Esophagus muscularis mucosa (tissue), 4 donors: ENCODE results near the gene MGLL. TPM values are rescaled to one million over a fixed set of nuclear protein-coding genes. Genes with fewer than 3 reads are reported as not detected.
A peak's percentile ranks its signal among the peaks of the same experiment; 100 is the strongest.

Experiments
- DNase-seq: peaks from one replicate; pipeline ENCODE4 v3.0.0-alpha.2; 2017; ENCODE audit errors: extremely low spot score
- H3K27ac ChIP-seq, 4 donors: fragments of 200-600 bp; sonication (generic); replicated peaks in 1 of 4; 1 replicate in 3 of 4; 2 replicates in 1 of 4; pipeline ENCODE4 v1.5.1; 2016 to 2019; ENCODE audit warnings: mild to moderate bottlenecking in 1 of 4
- H3K27me3 ChIP-seq, 4 donors: fragments of 200-600 bp; sonication (generic); one replicate each; pipeline versions ENCODE4 v1.5.1 to v1.6.0; 2016 to 2019
- H3K36me3 ChIP-seq, 4 donors: fragments of 200-600 bp; sonication (generic); one replicate each; pipeline ENCODE4 v1.5.1; 2016 to 2019
- H3K4me1 ChIP-seq, 4 donors: fragments of 200-600 bp; sonication (generic); one replicate each; pipeline ENCODE4 v1.5.1; 2016 to 2019
- H3K4me3 ChIP-seq, 4 donors: fragments of 200-600 bp; sonication (generic); 1 replicate in 2 of 4; 2 replicates in 2 of 4; pipeline ENCODE4 v1.5.1; 2016 to 2019; ENCODE audit warnings: mild to moderate bottlenecking in 4 of 4, moderate library complexity in 1 of 4
- H3K9me3 ChIP-seq, 4 donors: fragments of 200-600 bp; sonication (generic); 1 replicate in 3 of 4; 2 replicates in 1 of 4; pipeline ENCODE4 v1.5.1; 2016 to 2019
- EP300 ChIP-seq: sonication (generic); formaldehyde crosslinking; IDR thresholded peaks from one replicate; pipeline ENCODE4 v1.6.1; 2017; ENCODE audit warnings: antibody characterized with exemption
- POLR2A ChIP-seq: fragments of 450-650 bp; IDR thresholded peaks from one replicate; pipeline ENCODE4 v1.6.1; 2017; ENCODE audit warnings: antibody characterized with exemption, moderate library complexity, mild to moderate bottlenecking, low read depth
- POLR2AphosphoS5 ChIP-seq, 2 donors: sonication (generic); formaldehyde crosslinking; IDR thresholded peaks; one replicate each; pipeline ENCODE4 v1.6.1; 2017; ENCODE audit warnings: antibody characterized with exemption in 2 of 2
- WGBS: methylation state at CpG from one replicate; pipeline ENCODE4 v1.1.5; 2018; 5-methylcytosine and 5-hydroxymethylcytosine counted together
- intact Hi-C: fragments of 100-400 bp; cut with DNase I; formaldehyde crosslinking; loops from one replicate; pipeline ENCODE4 v1.15.1; 2023
- total RNA-seq, 4 donors: library from RNA; depleted of rRNA; stranded (reverse); fragments of >200 nt; gene quantifications; one replicate each; pipeline versions ENCODE4 v1.1.0 to v1.2.1, GENCODE V29; 2016
- TF ChIP-seq, protein P1 (sequence below), 3 experiments: fragments of 200-600 bp in 2 of 3; fragments of 450-650 bp in 1 of 3; sonication (generic) in 2 of 3; IDR thresholded peaks; one replicate each; pipeline ENCODE4 v1.5.1; 2017 to 2019; ENCODE audit warnings: antibody characterized with exemption in 3 of 3, mild to moderate bottlenecking in 2 of 3, moderate library complexity in 1 of 3

MGLL gene
- total RNA-seq, 4 donors from 2014 or later = 56.5 to 155 (median 80.7) TPM

DNA sequence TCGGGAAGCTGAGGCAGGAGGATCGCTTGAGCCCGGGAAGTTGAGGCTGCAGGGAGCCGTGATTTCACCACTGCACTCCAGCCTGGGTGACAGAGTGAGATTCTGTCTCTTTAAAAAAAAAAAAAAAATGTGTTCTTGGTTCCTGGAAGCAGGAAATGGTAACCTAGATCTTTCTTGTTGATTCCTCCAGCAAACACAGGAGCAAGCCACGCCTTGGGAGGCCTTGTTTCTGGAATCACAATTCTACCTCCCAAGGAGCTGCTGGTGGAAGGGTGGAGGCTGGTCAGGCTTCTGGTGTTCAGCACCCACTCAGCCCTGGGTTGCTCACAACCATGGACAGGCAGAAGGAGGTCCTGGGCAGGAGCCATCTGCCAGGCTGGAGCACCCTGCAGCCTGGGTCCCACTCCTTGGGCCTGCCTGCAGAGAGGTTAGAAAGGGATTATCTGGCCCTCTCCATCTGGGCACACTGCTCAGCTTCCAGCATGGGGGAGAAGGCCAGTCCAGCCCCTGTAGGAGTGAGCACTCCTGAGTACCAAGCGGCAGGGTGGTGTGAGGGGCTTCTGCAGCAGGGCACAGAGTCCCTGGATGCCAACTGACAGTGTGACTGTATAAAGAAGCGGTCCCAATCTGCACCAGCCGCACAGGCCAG is 84.0 kb downstream of the MGLL start:
- no peaks in the 10 kb centered on the region for H3K9me3 ChIP-seq
- H3K4me3 ChIP-seq = no peak overlapping the region
- H3K27me3 ChIP-seq = no peaks in the 10 kb centered on the region
- intact Hi-C loops = no loop called here
- DNase-seq = no peak
- H3K36me3 ChIP-seq = no peaks in the 10 kb centered on the region
- WGBS = 91% methylated on average over 8 of the region's 8 CpGs
- TF ChIP-seq, protein P1, sequence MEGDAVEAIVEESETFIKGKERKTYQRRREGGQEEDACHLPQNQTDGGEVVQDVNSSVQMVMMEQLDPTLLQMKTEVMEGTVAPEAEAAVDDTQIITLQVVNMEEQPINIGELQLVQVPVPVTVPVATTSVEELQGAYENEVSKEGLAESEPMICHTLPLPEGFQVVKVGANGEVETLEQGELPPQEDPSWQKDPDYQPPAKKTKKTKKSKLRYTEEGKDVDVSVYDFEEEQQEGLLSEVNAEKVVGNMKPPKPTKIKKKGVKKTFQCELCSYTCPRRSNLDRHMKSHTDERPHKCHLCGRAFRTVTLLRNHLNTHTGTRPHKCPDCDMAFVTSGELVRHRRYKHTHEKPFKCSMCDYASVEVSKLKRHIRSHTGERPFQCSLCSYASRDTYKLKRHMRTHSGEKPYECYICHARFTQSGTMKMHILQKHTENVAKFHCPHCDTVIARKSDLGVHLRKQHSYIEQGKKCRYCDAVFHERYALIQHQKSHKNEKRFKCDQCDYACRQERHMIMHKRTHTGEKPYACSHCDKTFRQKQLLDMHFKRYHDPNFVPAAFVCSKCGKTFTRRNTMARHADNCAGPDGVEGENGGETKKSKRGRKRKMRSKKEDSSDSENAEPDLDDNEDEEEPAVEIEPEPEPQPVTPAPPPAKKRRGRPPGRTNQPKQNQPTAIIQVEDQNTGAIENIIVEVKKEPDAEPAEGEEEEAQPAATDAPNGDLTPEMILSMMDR (IDR thresholded peaks at IDR 0.05) = no peak
- peak; percentile 31 to 52 for TF ChIP-seq POLR2AphosphoS5 (IDR thresholded peaks at IDR 0.05)
- peaks cover 74 to 81% (median 79%) of the 10 kb centered on the region in 4 donors for H3K4me1 ChIP-seq
- H3K27ac ChIP-seq = peak overlapping the region; percentile 46 to 67 (median 46)

DNA sequence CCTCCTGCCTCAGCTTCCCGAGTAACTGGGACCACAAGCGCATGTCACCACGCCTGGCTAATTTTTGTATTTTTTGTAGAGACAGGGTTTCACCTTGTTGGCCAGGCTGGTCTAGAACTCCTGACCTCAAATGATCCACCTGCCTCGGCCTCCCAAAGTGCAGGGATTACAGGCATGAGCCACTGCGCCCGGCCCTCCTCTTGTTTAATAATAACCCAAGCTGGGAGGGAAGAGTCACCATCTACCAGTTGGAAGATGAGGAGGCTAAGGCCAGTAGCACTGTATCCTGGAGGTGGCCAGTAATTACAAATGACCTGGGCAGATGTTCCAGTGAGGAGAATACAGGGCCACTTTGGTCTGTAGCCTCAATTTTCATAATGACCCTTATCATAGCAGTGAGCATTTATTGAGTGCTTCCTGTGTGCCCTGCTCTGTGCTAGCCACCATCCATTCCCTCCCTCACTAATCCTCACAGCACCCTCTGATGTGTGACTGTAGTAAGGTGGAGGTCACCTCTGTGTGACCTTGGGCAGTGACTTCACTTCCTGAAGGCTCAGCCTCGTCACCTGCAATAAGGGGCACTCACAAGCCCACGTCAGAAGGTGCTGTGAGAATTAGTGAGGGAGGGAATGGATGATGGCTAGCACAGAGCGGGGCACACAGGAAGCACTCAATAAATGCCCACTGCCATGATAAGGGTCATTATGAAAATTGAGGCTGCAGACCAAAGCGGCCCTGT is 85.3 kb downstream of the MGLL start:
- DNase-seq = no peak
- no peaks in the 10 kb centered on the region for H3K27me3 ChIP-seq
- WGBS = 86% methylated on average over 10 of the region's 10 CpGs
- peak overlapping the region; percentile 44 to 65 (median 58) for H3K27ac ChIP-seq
- intact Hi-C loops = no loop called here
- H3K9me3 ChIP-seq = no peaks in the 10 kb centered on the region
- TF ChIP-seq POLR2AphosphoS5 (IDR thresholded peaks at IDR 0.05) (no peak), EP300 (no peak), POLR2A (no peak)
- TF ChIP-seq, protein P1 (IDR thresholded peaks at IDR 0.05) = no peak
- H3K4me1 ChIP-seq = peaks cover 75 to 82% (median 79%) of the 10 kb centered on the region in 4 donors
- H3K4me3 ChIP-seq = no peak overlapping the region
- no peaks in the 10 kb centered on the region for H3K36me3 ChIP-seq

DNA sequence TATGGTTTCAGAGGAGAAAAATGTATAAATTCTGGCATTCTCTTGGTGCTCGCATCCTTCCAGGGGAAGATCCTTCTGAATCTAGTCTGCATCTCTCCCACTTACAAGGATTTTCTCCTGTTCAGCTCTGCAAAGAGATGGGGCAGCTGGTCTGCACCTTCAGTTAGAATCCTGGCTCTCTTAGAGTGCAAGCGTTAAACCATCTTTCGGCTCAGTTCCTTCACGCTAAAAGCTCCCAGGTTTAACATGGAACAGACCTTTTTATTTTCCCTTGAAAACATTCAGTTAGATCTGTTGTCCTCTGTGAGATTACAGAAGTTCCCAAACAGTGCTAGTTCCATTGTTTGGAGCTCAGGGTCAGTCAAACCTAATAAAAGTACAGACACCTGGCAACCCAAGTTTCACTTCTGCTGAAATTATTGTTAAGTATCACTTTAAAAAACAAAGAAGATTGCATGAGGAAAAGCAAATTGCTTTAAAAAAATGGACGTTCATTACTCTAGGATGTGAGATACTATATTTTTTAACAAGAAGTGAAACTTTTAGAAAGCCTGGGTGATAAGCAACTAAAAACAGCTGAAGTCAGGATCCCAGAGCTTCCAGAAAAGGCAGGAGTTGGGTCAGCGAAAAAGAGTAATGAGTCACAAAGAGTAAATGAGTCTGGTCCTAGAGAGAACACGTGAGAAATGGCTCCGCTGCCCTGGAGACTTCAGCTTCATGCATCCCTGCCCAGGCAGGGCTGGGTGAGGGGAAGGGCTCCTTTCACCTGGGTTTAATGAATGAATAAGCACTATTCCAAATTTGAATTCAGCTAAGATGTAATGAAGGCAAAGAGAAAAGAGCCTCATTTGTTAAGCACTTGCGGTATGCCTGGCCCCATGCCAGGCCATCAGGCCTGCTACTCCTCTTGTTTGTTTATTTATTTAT is 86.3 kb downstream of the MGLL start:
- H3K4me3 ChIP-seq = peak overlapping the region in 2 of 4 donors; percentile 7 to 19
- H3K36me3 ChIP-seq = no peaks in the 10 kb centered on the region
- H3K27ac ChIP-seq = peak overlapping the region; percentile 44 to 65 (median 58)
- 45% methylated on average over 9 of the region's 9 CpGs for WGBS
- no peak for DNase-seq
- intact Hi-C loops = no loop called here
- no peaks in the 10 kb centered on the region for H3K27me3 ChIP-seq
- peaks cover 76 to 80% (median 76%) of the 10 kb centered on the region in 4 donors for H3K4me1 ChIP-seq
- no peak for TF ChIP-seq POLR2A
- peak in 1 of 2 donors; percentile 40 for TF ChIP-seq POLR2AphosphoS5 (IDR thresholded peaks at IDR 0.05)
- no peaks in the 10 kb centered on the region for H3K9me3 ChIP-seq

DNA sequence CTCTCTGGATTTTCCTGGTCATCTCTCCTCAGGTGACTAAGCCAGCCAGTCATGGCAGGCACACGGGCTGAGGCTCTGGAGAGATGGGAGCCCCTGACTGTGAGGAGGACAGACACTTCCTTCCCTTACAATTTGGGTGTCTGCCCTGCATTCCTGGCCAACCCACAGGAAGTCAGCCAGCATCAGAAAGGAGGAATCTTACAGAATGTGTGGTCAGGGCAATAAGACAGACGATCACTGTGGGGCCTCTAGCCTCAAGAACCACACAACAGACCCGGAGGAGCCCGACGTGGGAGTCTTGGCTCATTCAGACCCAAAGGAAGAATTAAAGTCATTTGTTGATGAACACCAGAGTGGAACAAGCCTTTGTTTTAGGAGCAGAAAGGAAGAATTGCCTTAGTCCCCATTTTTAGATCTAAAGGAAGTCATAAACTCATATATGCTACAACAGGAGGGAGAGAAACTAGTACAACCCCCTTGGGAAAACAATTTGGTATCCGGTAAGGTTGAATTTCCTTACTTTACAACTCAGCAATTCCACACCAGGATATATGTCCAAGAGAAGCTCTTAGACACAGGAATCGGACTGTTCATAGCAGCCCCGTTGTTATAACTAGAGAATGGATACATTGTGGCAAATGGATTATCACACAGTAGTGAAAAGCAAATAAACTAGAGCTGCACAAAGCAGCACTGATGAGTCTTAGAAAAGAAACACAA is 87.4 kb downstream of the MGLL start:
- 31% methylated on average over 8 of the region's 8 CpGs for WGBS
- no peak overlapping the region for H3K4me3 ChIP-seq
- TF ChIP-seq POLR2A (no peak), EP300 (no peak), POLR2AphosphoS5 (IDR thresholded peaks at IDR 0.05) (peak in 1 of 2 donors; percentile 33)
- TF ChIP-seq, protein P1 (IDR thresholded peaks at IDR 0.05) = no peak
- intact Hi-C loops = no loop called here
- peak overlapping the region; percentile 24 to 64 (median 54) for H3K27ac ChIP-seq
- H3K27me3 ChIP-seq = no peaks in the 10 kb centered on the region
- peaks cover 0 to 6% (median 0%) of the 10 kb centered on the region in 4 donors for H3K36me3 ChIP-seq
- H3K4me1 ChIP-seq = peaks cover 71 to 84% (median 79%) of the 10 kb centered on the region in 4 donors
- H3K9me3 ChIP-seq = no peaks in the 10 kb centered on the region
- DNase-seq = no peak
